Activated CD4-positive, alpha-beta T cell treated with anti-CD3 and anti-CD28 coated beads, Interleukin-2, amount 50 U/mL, for 16 hours (primary cell): ENCODE measurements around the gene CDK11B.
"Not testable (repeated sequence)": the region's sequence is repeated elsewhere in the genome, so short reads cannot be mapped to it uniquely, and the experiment has no call there.

ENCODE experiments used
- DNase-seq: peaks from one replicate; pipeline ENCODE4 v3.0.0-alpha.2; 2020

CDK11B gene

DNA sequence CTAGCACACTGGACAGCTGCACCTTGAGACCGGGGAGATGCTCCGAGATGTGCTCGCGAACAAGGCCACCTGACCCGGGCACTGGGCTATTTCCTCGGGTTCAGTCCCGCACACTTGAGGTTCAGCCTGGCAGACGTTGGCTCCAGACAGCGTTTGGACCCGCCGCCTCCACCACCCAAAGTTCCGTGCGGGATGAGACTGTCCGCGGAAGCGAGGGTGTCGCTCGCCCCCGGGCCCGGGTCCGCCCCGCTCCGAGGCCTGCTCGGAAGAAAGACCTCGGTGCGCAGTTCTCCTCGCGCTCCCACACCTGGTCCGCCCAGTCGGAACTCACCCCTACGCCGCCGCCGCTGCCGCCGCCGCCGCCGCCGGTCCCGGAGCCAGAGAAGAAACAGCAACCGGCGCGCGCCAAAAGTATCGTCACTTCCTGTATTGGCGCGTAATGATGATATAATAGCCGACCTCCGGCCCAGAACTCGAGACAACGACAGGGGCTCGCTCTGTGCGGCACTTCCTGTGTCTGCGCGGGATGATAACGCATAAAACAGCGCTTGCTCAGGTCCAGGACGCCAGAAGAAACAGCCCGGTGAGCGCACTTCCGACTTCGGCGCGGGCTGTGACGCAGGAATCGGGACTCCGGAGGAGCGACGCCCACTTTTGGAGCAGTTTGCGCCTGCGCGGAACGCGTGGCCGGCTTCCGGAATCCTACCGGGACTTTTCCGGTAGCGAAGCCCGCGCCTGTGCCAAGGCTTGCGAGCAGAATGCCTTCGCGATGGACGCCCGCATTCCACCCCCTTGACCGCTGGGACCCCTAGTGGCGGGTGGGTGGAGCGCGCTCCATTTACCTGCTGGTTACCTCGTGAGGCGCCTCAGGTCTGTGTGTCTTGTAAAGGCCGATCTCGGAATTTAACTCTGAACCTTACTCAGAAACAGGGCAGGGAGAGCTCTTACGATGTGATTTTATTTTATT lies at the start of gene CDK11B:
TSS of gene CDK11B (minus strand) at position 422 of the 967 bp plus-strand sequence. CDS start 1,519 bp downstream, outside the sequence.
- DNase-seq = peak; percentile 97

DNA sequence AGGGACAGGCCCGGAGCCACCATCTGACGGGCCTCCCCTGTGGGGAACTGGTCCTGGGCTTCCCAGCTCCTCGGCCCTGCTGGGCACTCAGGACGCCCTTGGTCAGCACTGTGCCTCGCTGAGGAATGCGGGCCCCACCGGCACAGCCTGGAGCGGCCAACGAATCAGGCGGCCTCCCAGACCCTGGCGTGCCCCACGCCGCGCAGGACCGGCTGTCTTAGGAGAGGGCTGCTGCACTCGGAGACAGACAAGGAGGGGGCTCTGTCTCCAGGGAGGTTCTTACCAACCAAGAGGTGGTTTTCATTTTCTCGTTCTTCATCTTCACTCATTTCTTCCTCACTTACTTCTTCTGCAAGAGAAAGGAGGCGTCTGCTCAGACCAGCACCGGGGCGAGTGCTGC lies 49.1 kb upstream of the CDK11B start:
- not testable (repeated sequence) for DNase-seq

DNA sequence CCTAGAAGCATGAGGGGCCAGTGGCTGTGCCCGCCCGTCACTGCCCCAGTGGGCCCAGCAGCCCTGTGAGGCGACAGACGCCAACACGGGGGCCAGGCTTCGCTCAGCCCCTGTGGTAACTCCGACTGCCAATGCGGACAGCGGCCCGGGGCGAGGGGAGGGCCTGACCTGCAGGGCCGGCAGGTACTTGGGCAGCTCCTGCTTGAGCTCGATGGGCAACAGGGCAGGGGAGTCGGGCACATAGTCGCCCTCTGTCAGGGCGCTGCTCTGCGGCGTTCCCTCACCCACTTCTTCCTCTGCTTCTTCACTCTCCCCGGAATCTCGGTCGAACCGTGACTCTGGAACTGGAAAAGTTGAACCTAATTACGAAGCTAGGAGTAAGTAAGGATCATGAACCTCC lies 48.4 kb upstream of the CDK11B start:
- not testable (repeated sequence) for DNase-seq

- not testable (repeated sequence) for DNase-seq
Measured at GRCh38 chr1:1705623-1706022, 46.8 kb upstream of the CDK11B start.

DNA sequence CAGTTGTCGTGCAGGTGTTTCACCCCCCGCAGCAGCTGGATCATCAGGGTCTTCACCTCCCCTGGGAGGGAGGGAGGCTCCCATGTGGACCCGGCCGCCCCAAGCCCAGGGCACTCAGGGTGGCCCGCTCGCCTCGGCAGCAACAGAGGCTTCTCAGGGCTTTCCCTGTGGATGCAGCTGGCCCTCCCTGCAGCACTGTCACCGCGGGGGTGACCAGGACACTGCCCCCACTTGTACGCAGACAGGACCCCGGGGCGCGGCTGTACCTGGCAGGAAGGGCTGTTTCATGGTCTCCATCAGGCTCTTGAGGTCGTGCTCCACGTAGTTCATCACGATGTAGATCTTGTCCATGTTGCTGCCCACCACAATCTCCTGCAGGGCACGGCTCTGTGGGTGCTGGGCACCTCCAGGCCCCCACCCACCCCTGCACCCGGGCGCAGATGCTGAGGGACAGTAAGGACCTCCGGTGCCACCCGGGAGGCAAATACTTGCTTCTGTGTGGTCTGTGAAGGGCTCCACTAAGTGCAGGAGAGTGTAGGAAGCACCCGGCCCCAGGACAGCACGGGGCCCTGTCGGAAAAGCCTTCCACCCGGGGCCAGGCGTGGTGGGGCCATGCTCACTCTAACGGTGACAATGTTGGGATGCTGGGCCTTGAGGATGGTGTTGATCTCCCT lies 45.6 kb upstream of the CDK11B start:
- not testable (repeated sequence) for DNase-seq

- DNase-seq = no peak
Measured at GRCh38 chr1:1703796-1704195, 45.0 kb upstream of the CDK11B start.

DNA sequence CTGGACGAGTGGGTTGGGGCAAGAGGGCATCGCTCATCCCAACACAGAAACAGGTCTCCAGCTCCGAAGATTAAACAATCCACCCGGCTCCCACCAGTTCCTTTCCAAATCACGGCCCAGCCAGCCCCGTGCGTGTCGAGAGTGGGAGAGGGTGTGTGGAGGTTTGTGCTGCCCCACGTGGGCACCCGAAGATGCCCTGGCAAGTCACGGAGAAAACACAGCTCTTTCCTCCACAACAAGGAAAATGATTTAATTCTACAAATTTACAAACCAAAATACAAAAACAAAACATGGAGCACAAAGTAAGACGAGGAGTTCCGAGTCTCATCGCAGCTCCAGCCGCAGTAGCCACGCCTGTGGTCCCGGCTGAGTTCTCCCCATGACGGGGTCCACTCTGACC lies 43.7 kb upstream of the CDK11B start:
- DNase-seq = not testable (repeated sequence)

GRCh38 chr1:1700557-1700956 lies 41.8 kb upstream of the CDK11B start:
- not testable (repeated sequence) for DNase-seq

GRCh38 chr1:1700067-1700466 lies 41.3 kb upstream of the CDK11B start:
- DNase-seq = not testable (repeated sequence)

DNA sequence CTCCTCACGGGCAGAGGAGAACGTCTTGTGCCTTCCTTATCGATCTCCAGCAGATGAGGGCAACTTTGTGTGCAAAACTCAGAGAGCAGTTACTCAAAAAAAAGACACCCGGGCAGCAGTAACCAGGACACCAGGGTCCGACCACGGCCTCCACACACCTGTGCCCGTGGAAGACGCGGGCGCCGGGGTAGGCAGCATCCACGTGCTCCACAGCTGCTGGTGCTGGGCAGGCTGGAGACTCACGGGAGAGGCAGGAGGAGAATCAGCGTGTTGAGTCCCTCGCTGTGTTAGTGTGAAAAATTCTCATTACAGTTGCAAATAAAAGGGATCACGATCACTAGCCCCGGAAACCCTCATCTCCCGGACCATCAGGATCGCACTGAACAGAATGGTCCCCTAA lies 40.3 kb upstream of the CDK11B start:
- not testable (repeated sequence) for DNase-seq

GRCh38 chr1:1697358-1698183 lies 38.8 kb upstream of the CDK11B start:
- not testable (repeated sequence) for DNase-seq

DNA sequence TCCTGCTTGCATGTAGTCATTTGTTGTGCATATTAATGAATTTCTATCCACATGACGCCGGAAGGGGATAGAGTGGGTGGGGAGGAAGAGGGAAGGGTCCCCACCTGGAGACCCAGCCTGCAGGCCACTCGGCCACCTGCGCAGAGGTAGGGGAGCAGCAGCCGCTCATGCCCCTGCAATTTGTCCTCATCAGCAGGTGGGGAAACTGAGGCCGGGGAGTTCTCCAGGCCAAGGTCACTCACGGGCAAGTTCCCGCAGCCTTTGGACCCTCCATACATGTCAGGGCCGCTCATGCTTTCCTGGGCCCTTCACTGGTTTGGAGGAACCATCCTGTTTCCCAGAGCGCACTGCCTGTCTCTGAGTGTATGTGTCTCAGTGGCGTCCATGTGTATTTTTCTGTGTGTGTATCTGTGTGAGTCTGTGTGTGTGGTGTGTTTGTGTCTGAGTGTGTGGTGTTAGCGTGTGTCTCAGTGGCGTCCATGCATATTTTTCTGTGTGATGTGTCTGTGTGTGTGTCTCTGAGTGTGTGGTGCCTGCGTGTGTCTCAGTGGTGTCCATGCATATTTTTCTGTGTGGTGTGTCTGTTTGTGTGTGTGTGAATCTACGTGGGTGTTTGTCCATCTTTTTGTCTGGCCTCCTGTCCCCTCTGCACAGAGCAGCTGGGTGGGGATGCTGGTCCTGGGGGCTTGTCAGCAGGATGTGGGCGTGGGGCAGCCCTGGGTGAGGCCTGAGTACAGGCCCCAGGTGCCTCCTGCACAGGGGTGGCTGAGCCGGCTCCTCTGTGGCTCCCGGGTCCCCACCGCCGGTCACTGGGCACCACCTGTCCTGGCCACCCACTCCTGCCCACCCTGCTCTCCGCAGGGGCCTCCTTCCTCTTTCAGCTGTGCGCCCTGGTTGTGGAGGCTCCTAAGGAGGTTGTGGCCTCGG lies 37.9 kb upstream of the CDK11B start:
- DNase-seq = not testable (repeated sequence)

- DNase-seq = peak; percentile 89
Measured at GRCh38 chr1:1692714-1693647, 34.2 kb upstream of the CDK11B start, which contains the start of gene SLC35E2B. SLC35E2B (minus strand) TSS chr1:1692795; CDS start chr1:1676699, 16,096 bp downstream.

DNA sequence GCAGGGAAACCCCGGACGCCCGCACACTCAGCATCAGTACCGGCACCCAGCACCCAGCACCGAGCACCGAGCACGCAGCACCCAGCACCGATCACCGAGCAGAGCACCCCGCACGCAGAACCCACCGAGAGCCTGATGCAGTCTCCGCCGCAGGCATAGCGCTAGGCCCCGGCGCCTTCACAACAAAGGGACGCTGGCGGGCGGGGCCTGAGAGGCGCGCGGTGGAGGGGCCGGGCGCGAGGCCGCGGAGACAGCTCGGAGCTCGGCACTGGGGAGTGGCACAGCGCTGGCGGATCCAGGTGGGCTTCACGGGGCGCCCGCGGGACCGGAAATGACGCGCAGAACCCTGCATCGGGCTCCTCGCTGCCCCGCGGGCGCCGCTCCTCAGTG lies 33.5 kb upstream of the CDK11B start:
- peak; percentile 78 for DNase-seq

GRCh38 chr1:1691443-1691842 lies 32.6 kb upstream of the CDK11B start:
- DNase-seq = not testable (repeated sequence)

DNA sequence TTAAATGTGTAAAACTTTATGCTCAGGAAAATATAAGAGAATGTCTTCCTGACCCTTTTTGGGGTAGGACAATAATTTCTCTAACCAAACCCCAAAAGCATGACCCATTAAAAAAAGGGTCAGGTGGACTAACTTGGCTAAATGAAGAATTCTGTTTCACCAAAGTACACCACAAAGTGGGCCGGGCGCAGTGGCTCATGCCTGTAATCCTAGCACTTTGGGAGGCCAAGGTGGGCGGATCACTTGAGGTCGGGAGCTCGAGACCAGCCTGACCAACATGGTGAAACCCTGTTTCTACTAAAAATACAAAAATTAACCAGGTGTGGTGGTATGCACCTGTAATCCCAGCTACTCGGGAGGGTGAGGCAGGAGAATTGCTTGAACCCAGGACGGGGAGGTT lies 30.7 kb upstream of the CDK11B start:
- DNase-seq = not testable (repeated sequence)

DNA sequence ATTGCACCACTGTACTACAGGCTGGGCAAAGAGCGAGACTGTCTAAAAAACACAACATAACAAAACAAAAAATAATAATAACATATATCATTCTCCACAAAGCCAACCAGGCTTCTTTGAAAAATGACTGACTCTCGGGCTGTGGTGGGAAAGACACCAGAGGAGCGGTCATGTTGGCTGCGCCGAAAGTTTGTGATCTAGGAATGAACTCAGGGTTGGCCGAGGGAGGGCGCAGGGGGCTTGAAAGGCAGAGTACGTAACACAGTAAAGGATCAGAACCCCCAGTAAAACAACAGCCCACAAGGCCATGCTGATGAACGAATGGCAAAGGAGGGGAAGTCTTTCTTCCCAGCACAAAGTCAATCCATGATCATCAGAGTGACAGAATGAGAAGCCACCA lies 29.0 kb upstream of the CDK11B start:
- DNase-seq = no peak

DNA sequence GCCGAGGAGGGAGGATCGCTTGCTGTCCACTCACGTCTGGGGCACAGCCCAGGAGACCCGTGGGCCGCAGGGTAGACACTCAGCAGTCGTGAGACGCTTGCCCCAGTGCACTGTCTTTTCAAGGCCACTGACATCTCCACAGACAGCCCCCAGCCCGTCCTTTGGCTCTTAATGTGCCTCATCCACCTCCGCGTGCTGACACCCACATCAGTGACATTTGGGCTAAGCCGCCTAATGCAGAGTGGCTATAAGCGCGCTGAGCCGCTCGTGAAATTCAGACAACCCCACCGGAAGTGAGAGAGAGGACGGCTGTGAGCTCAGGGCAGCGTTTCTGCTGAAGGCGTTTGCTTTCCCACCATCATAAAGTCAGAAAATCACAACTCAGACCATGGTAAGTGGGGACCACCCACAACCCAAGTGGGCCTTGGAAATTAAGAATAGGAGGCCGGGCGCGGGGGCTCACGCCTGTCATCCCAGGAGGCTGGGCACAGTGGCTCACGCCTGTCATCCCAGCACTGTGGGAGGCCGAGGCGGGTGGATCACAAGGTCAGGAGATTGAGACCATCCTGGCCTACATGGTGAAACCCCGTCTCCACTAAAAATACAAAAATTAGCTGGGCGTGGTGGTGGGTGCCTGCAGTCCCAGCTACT lies 25.4 kb upstream of the CDK11B start:
- DNase-seq = no peak

- no peak for DNase-seq
Measured at GRCh38 chr1:1683104-1683905, 24.5 kb upstream of the CDK11B start.
